Thyroid gland (tissue), 4 donors: ENCODE measurements around the gene WRAP73. TPM values are rescaled to one million over a fixed set of nuclear protein-coding genes. Genes with fewer than 3 reads are reported as not detected.

Experiments used
- DNase-seq, 2 donors: peaks; one replicate each; pipeline ENCODE4 v3.0.0-alpha.2; 2019
- H3K27ac ChIP-seq, 3 donors: fragments of 200-600 bp; sonication (generic); 1 replicate in 2 of 3; 2 replicates in 1 of 3; pipeline ENCODE4 v1.5.1; 2016 to 2019; ENCODE audit warnings: mild to moderate bottlenecking in 1 of 3, moderate library complexity in 1 of 3
- H3K27me3 ChIP-seq: fragments of 200-600 bp; sonication (generic); one replicate; pipeline ENCODE4 v1.5.1; 2019
- H3K36me3 ChIP-seq, 2 donors: fragments of 200-600 bp; sonication (generic); one replicate each; pipeline ENCODE4 v1.5.1; 2016 to 2019
- H3K4me1 ChIP-seq, 2 donors: fragments of 200-600 bp; sonication (generic); one replicate each; pipeline ENCODE4 v1.5.1; 2017 to 2019
- H3K4me3 ChIP-seq, 3 donors: fragments of 200-600 bp; sonication (generic); replicated peaks in 1 of 3; 1 replicate in 2 of 3; 2 replicates in 1 of 3; pipeline ENCODE4 v1.5.1; 2016; ENCODE audit warnings: mild to moderate bottlenecking in 1 of 3
- H3K9me3 ChIP-seq: fragments of 200-600 bp; sonication (generic); one replicate; pipeline ENCODE4 v1.5.1; 2017
- CTCF ChIP-seq, 6 experiments: fragments of 200-600 bp in 3 of 6; fragments of 450-650 bp in 3 of 6; sonication (generic) in 3 of 6; IDR thresholded peaks; one replicate each; pipeline ENCODE4 v1.5.1; 2016 to 2019; ENCODE audit warnings: antibody characterized with exemption in 6 of 6, mild to moderate bottlenecking in 2 of 6, inconsistent platforms in 1 of 6, moderate library complexity in 1 of 6
- POLR2A ChIP-seq, 2 donors: fragments of 450-650 bp; IDR thresholded peaks; one replicate each; pipeline ENCODE4 v1.6.1; 2017; ENCODE audit warnings: antibody characterized with exemption in 2 of 2, mild to moderate bottlenecking in 2 of 2, moderate library complexity in 1 of 2
- WGBS, 2 donors: methylation state at CpG; one replicate each; pipeline ENCODE4 v1.1.5; 2017; 5-methylcytosine and 5-hydroxymethylcytosine counted together
- intact Hi-C: fragments of 100-400 bp; cut with DNase I; formaldehyde crosslinking; loops from one replicate; pipeline ENCODE4 v1.15.1; 2023
- total RNA-seq, 4 donors: library from RNA; depleted of rRNA; stranded (reverse); fragments of >200 nt; gene quantifications; one replicate each; pipeline ENCODE4 v1.2.3, GENCODE V29; 2016

Gene WRAP73
- total RNA-seq, 4 donors from 2014 or later, result 18.5 to 44.0 (median 21.0) TPM

GRCh38 chr1:3697104-3697503 is 47.2 kb upstream of the WRAP73 start:
- peaks cover 0 to 5% of the 10 kb centered on the region in 2 donors for H3K4me1 ChIP-seq
- no peak for DNase-seq
- no peaks in the 10 kb centered on the region for H3K27me3 ChIP-seq
- H3K27ac ChIP-seq, result no peak overlapping the region
- no peak overlapping the region for H3K4me3 ChIP-seq
- TF ChIP-seq CTCF (IDR thresholded peaks at IDR 0.05) (no peak), POLR2A (IDR thresholded peaks at IDR 0.05) (no peak)
- intact Hi-C loops, result no loop called here
- no peaks in the 10 kb centered on the region for H3K36me3 ChIP-seq
- no peaks in the 10 kb centered on the region for H3K9me3 ChIP-seq
- WGBS, 2 donors, result 91 to 92% methylated on average over 22 of the region's 22 CpGs

GRCh38 chr1:3696689-3697088 is 46.8 kb upstream of the WRAP73 start:
- Histone ChIP-seq H3K4me1 (peaks cover 0 to 5% of the 10 kb centered on the region in 2 donors), H3K9me3 (no peaks in the 10 kb centered on the region), H3K36me3 (no peaks in the 10 kb centered on the region), H3K4me3 (no peak overlapping the region), H3K27ac (no peak overlapping the region), H3K27me3 (no peaks in the 10 kb centered on the region)
- DNase-seq, result no peak
- 93% methylated on average over 9 of the region's 9 CpGs for WGBS, 2 donors
- TF ChIP-seq CTCF (IDR thresholded peaks at IDR 0.05), result no peak
- no peak for TF ChIP-seq POLR2A (IDR thresholded peaks at IDR 0.05)
- intact Hi-C loops, result no loop called here

GRCh38 chr1:3695326-3696217 is 45.7 kb upstream of the WRAP73 start:
- H3K36me3 ChIP-seq, result no peaks in the 10 kb centered on the region
- peaks cover 0 to 5% of the 10 kb centered on the region in 2 donors for H3K4me1 ChIP-seq
- no peak overlapping the region for H3K27ac ChIP-seq
- 34 to 42% methylated on average over 15 to 23 of the region's 33 CpGs for WGBS, 2 donors
- no peak overlapping the region for H3K4me3 ChIP-seq
- H3K27me3 ChIP-seq, result no peaks in the 10 kb centered on the region
- TF ChIP-seq CTCF (IDR thresholded peaks at IDR 0.05) (peak; percentile 43 to 87 (median 74)), POLR2A (IDR thresholded peaks at IDR 0.05) (no peak)
- intact Hi-C loops, result no loop called here
- H3K9me3 ChIP-seq, result no peaks in the 10 kb centered on the region
- peak; percentile 57 to 59 for DNase-seq

- no peaks in the 10 kb centered on the region for H3K27me3 ChIP-seq
- intact Hi-C loops, result no loop called here
- TF ChIP-seq POLR2A (IDR thresholded peaks at IDR 0.05) (no peak), CTCF (IDR thresholded peaks at IDR 0.05) (no peak)
These were observed 43.4 kb upstream of the WRAP73 start for GRCh38 chr1:3693321-3693720.

GRCh38 chr1:3692598-3692997 is 42.7 kb upstream of the WRAP73 start:
- Histone ChIP-seq H3K27me3 (no peaks in the 10 kb centered on the region), H3K27ac (no peak overlapping the region), H3K9me3 (no peaks in the 10 kb centered on the region), H3K4me3 (no peak overlapping the region), H3K4me1 (peaks cover 0 to 5% of the 10 kb centered on the region in 2 donors), H3K36me3 (no peaks in the 10 kb centered on the region)
- intact Hi-C loops, result no loop called here
- no peak for TF ChIP-seq CTCF (IDR thresholded peaks at IDR 0.05)
- TF ChIP-seq POLR2A (IDR thresholded peaks at IDR 0.05), result no peak
- 81 to 86% methylated on average over 6 to 11 of the region's 13 CpGs for WGBS, 2 donors
- no peak for DNase-seq

More at GRCh38 chr1:3693321-3693720, 43.4 kb upstream of the WRAP73 start:
- Histone ChIP-seq H3K27ac (no peak overlapping the region), H3K9me3 (no peaks in the 10 kb centered on the region), H3K36me3 (no peaks in the 10 kb centered on the region), H3K4me1 (peaks cover 0 to 5% of the 10 kb centered on the region in 2 donors), H3K4me3 (no peak overlapping the region)
- WGBS, 2 donors, result 83 to 93% methylated on average over 9 to 11 of the region's 11 CpGs
- DNase-seq, result no peak
